GM18507 (cell line): ENCODE measurements around the gene LEAP2.

Experiments
- DNase-seq: peaks from one replicate; pipeline ENCODE4 v3.0.0; 2011; ENCODE audit warnings: low read depth; ENCODE audit not compliant: insufficient read length; ENCODE audit errors: extremely low spot score
- FAIRE-seq: peaks from 2 replicates; lab custom pipeline; 2011; peaks lifted over from hg19 to GRCh38; lab: Jason Lieb, UNC

The LEAP2 gene

GRCh38 chr5:132871459-132872284 lies 1.8 kb upstream of the LEAP2 start:
- FAIRE-seq = no peak

GRCh38 chr5:132872788-132873118 lies 715 bp upstream of the LEAP2 start:
- DNase-seq (no peak), FAIRE-seq (no peak)

More at GRCh38 chr5:132871459-132872284, 1.8 kb upstream of the LEAP2 start:
- DNase-seq = no peak

GRCh38 chr5:132873930-132874271 lies 433 bp downstream of the LEAP2 start:
- no peak for FAIRE-seq
- no peak for DNase-seq

GRCh38 chr5:132876020-132876759 lies 2.7 kb downstream of the LEAP2 start:
- FAIRE-seq = no peak
- no peak for DNase-seq

- DNase-seq = no peak
- no peak for FAIRE-seq
Measured at GRCh38 chr5:132877466-132877865, 4.0 kb downstream of the LEAP2 start.

- no peak for DNase-seq
- no peak for FAIRE-seq
Measured at GRCh38 chr5:132877938-132878337, 4.5 kb downstream of the LEAP2 start.

GRCh38 chr5:132883261-132883834 lies 9.9 kb downstream of the LEAP2 start:
- peak; percentile 60 for FAIRE-seq

GRCh38 chr5:132884548-132884947 lies 11.1 kb downstream of the LEAP2 start:
- FAIRE-seq = no peak
- DNase-seq = no peak

More at GRCh38 chr5:132883261-132883834, 9.9 kb downstream of the LEAP2 start:
- peak; percentile 9 for DNase-seq

- no peak for DNase-seq
- FAIRE-seq = no peak
Measured at GRCh38 chr5:132886064-132886823, 12.8 kb downstream of the LEAP2 start.

- FAIRE-seq = no peak
- no peak for DNase-seq
Measured at GRCh38 chr5:132887283-132887682, 13.8 kb downstream of the LEAP2 start.

GRCh38 chr5:132889501-132889900 lies 16.0 kb downstream of the LEAP2 start:
- FAIRE-seq (no peak), DNase-seq (no peak)

GRCh38 chr5:132890817-132891216 lies 17.3 kb downstream of the LEAP2 start:
- no peak for DNase-seq
- FAIRE-seq = no peak

- no peak for FAIRE-seq
- DNase-seq = no peak
Measured at GRCh38 chr5:132895719-132896305, 22.3 kb downstream of the LEAP2 start.

- FAIRE-seq (no peak), DNase-seq (no peak)
Measured at GRCh38 chr5:132896685-132897084, 23.2 kb downstream of the LEAP2 start.

- DNase-seq = no peak
- FAIRE-seq = no peak
Measured at GRCh38 chr5:132898094-132898493, 24.6 kb downstream of the LEAP2 start.

GRCh38 chr5:132901036-132901435 lies 27.6 kb downstream of the LEAP2 start:
- no peak for DNase-seq

GRCh38 chr5:132901730-132902129 lies 28.3 kb downstream of the LEAP2 start:
- DNase-seq = no peak
- FAIRE-seq = no peak

More at GRCh38 chr5:132901036-132901435, 27.6 kb downstream of the LEAP2 start:
- no peak for FAIRE-seq

GRCh38 chr5:132905938-132906337 lies 32.5 kb downstream of the LEAP2 start:
- FAIRE-seq (no peak), DNase-seq (no peak)

GRCh38 chr5:132907161-132907560 lies 33.7 kb downstream of the LEAP2 start:
- no peak for DNase-seq
- no peak for FAIRE-seq

GRCh38 chr5:132909702-132910101 lies 36.2 kb downstream of the LEAP2 start:
- DNase-seq (no peak), FAIRE-seq (no peak)
